ENCODE results near the gene PIK3CB. TPM values are rescaled to one million over a fixed set of nuclear protein-coding genes. Genes with fewer than 3 reads are reported as not detected.

The PIK3CB gene
- total RNA-seq, 1 experiment from 2014 or later = 16.4 TPM

- BruUV-seq (replicated peaks) = no TSS peak
- DNase-seq (ENCODE audit: low spot score) = no peak
- CTCF ChIA-PET = interaction anchor here (1.6 kb wide), 1 partner anchor 221 kb away, joined by 9 read pairs; no protein-coding TSS in a partner anchor
- intact Hi-C loops (cut with micrococcal nuclease; ENCODE audit: unreplicated experiment) = no loop called here
- Histone ChIP-seq H3K9me3 (ENCODE audit: low read depth, low read length, poor library complexity, severe bottlenecking) (no peaks in the 10 kb centered on the region), H3K4me1 (ENCODE audit: insufficient read depth, low read length, poor library complexity, severe bottlenecking) (no peaks in the 10 kb centered on the region), H3K27ac (ENCODE audit: low read depth, low read length, poor library complexity, severe bottlenecking) (no peak overlapping the region), H3K4me3 (ENCODE audit: low read depth, low read length, poor library complexity, severe bottlenecking) (no peak overlapping the region), H3K36me3 (ENCODE audit: insufficient read depth, low read length, poor library complexity, severe bottlenecking) (peaks cover 3% of the 10 kb centered on the region), H3K27me3 (replicated peaks; ENCODE audit: insufficient read depth, low read depth, low read length, poor library complexity) (no peaks in the 10 kb centered on the region)
- POLR2A ChIA-PET (ENCODE audit: low non-redundant PET) = interaction anchor here (0.7 kb wide), 1 partner anchor 1238 kb away, joined by 3 read pairs; no protein-coding TSS in a partner anchor
- TF ChIP-seq, protein P1, sequence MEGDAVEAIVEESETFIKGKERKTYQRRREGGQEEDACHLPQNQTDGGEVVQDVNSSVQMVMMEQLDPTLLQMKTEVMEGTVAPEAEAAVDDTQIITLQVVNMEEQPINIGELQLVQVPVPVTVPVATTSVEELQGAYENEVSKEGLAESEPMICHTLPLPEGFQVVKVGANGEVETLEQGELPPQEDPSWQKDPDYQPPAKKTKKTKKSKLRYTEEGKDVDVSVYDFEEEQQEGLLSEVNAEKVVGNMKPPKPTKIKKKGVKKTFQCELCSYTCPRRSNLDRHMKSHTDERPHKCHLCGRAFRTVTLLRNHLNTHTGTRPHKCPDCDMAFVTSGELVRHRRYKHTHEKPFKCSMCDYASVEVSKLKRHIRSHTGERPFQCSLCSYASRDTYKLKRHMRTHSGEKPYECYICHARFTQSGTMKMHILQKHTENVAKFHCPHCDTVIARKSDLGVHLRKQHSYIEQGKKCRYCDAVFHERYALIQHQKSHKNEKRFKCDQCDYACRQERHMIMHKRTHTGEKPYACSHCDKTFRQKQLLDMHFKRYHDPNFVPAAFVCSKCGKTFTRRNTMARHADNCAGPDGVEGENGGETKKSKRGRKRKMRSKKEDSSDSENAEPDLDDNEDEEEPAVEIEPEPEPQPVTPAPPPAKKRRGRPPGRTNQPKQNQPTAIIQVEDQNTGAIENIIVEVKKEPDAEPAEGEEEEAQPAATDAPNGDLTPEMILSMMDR (conservative IDR thresholded peaks at IDR 0.05; ENCODE audit: low read depth, low read length) = no peak
- TF ChIP-seq EZH2 (IDR thresholded peaks at IDR 0.05; ENCODE audit: borderline replicate concordance, low read depth, low read length, poor library complexity, severe bottlenecking) = no peak
Measured at GRCh38 chr3:138694287-138695007, 140.3 kb downstream of the PIK3CB start.

- TF ChIP-seq, protein P1 (conservative IDR thresholded peaks at IDR 0.05; ENCODE audit: low read depth, low read length) = no peak
- TF ChIP-seq EZH2 (IDR thresholded peaks at IDR 0.05; ENCODE audit: borderline replicate concordance, low read depth, low read length, poor library complexity, severe bottlenecking) = no peak
- no peaks in the 10 kb centered on the region for H3K36me3 ChIP-seq (ENCODE audit: insufficient read depth, low read length, poor library complexity, severe bottlenecking)
- CTCF ChIA-PET = interaction anchor here (0.7 kb wide), 1 partner anchor 223 kb away, joined by 3 read pairs; no protein-coding TSS in a partner anchor
- peaks cover 3% of the 10 kb centered on the region for H3K4me1 ChIP-seq (ENCODE audit: insufficient read depth, low read length, poor library complexity, severe bottlenecking)
- H3K27ac ChIP-seq (ENCODE audit: low read depth, low read length, poor library complexity, severe bottlenecking) = no peak overlapping the region
- no peaks in the 10 kb centered on the region for H3K9me3 ChIP-seq (ENCODE audit: low read depth, low read length, poor library complexity, severe bottlenecking)
- H3K27me3 ChIP-seq (replicated peaks; ENCODE audit: insufficient read depth, low read depth, low read length, poor library complexity) = no peaks in the 10 kb centered on the region
- intact Hi-C loops (cut with micrococcal nuclease; ENCODE audit: unreplicated experiment) = no loop called here
- no peak overlapping the region for H3K4me3 ChIP-seq (ENCODE audit: low read depth, low read length, poor library complexity, severe bottlenecking)
- DNase-seq (ENCODE audit: low spot score) = no peak
- no TSS peak for BruUV-seq (replicated peaks)
- POLR2A ChIA-PET (ENCODE audit: low non-redundant PET) = no interaction called here
Measured at GRCh38 chr3:138692152-138692551, 142.6 kb downstream of the PIK3CB start.

DNA sequence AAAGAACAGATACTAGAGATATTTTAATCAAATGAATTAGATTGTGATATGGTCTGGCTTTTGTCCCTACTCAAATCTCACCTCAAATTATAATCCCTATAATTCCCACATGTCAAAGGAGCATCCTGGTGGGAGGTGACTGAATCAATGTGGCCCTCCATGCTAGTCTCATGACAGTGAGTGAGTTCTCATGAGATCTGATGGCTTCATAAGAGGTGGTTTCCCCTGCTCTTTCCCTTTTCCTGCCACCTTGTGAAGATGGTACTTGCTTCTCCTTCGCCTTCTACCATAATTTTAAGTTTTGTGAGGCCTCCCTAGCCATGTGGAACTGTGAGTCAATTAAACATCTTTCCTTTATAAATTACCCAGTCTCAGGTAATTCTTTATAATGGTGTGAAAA, 143.4 kb downstream of the PIK3CB start:
- no TSS peak for BruUV-seq (replicated peaks)
- Histone ChIP-seq H3K36me3 (ENCODE audit: insufficient read depth, low read length, poor library complexity, severe bottlenecking) (no peaks in the 10 kb centered on the region), H3K27me3 (replicated peaks; ENCODE audit: insufficient read depth, low read depth, low read length, poor library complexity) (no peaks in the 10 kb centered on the region), H3K4me1 (ENCODE audit: insufficient read depth, low read length, poor library complexity, severe bottlenecking) (peaks cover 11% of the 10 kb centered on the region), H3K9me3 (ENCODE audit: low read depth, low read length, poor library complexity, severe bottlenecking) (no peaks in the 10 kb centered on the region), H3K4me3 (ENCODE audit: low read depth, low read length, poor library complexity, severe bottlenecking) (no peak overlapping the region), H3K27ac (ENCODE audit: low read depth, low read length, poor library complexity, severe bottlenecking) (no peak overlapping the region)
- intact Hi-C loops (cut with micrococcal nuclease; ENCODE audit: unreplicated experiment) = no loop called here
- ChIA-PET POLR2A (ENCODE audit: low non-redundant PET) (no interaction called here), CTCF (no interaction called here)
- no peak for DNase-seq (ENCODE audit: low spot score)
- TF ChIP-seq EZH2 (IDR thresholded peaks at IDR 0.05; ENCODE audit: borderline replicate concordance, low read depth, low read length, poor library complexity, severe bottlenecking) = no peak
- TF ChIP-seq, protein P1 (conservative IDR thresholded peaks at IDR 0.05; ENCODE audit: low read depth, low read length) = no peak

Data from A673 (cell line).